OCI-LY7 (cell line): ENCODE data around the gene NRF1. TPM values are rescaled to one million over a fixed set of nuclear protein-coding genes. Genes with fewer than 3 reads are reported as not detected.
"Not testable (repeated sequence)": the region's sequence is repeated elsewhere in the genome, so short reads cannot be mapped to it uniquely, and the experiment has no call there.

Experiments
- BruUV-seq: library from RNA; stranded (reverse); fragments of 400-500 nt; replicated peaks from 2 replicates; lab custom pipeline; 2021; lab: Mats Ljungman, UMichigan
- CTCF ChIA-PET: fragments of 300-600 bp; sonication (Branson Sonifier 250); formaldehyde crosslinking; loops from one replicate; lab custom pipeline; 2022; ENCODE audit warnings: antibody characterized with exemption; ENCODE audit not compliant: unreplicated experiment; lab: Charles Lee
- POLR2A ChIA-PET: fragments of 300-600 bp; sonication (Branson Sonifier 250); formaldehyde crosslinking; loops from one replicate; lab custom pipeline; 2022; ENCODE audit warnings: antibody characterized with exemption; lab: Charles Lee
- DNase-seq: peaks from one replicate; pipeline ENCODE4 v3.0.0-alpha.2; 2015; ENCODE audit warnings: low spot score
- H2AFZ ChIP-seq: fragments of 200-600 bp; sonication (generic), shearing (Covaris generic); 2 replicates; pipeline ENCODE4 v1.6.1; 2014; ENCODE audit warnings: mild to moderate bottlenecking, antibody characterized with exemption, low read length, moderate library complexity
- H3K27ac ChIP-seq: fragments of 200-600 bp; sonication (generic); 2 replicates; pipeline ENCODE4 v1.5.1; 2014; ENCODE audit warnings: mixed run types, low read depth, mild to moderate bottlenecking, moderate library complexity, low read length, inconsistent platforms; ENCODE audit not compliant: poor library complexity, severe bottlenecking
- H3K36me3 ChIP-seq: fragments of 200-600 bp; sonication (generic); 2 replicates; pipeline ENCODE4 v1.6.1; 2014; ENCODE audit warnings: mild to moderate bottlenecking, antibody characterized with exemption, low read length, moderate library complexity, mixed read lengths; ENCODE audit not compliant: insufficient read depth
- H3K4me1 ChIP-seq: fragments of 200-600 bp; sonication (generic); 2 replicates; pipeline ENCODE4 v1.5.1; 2014; ENCODE audit warnings: mild to moderate bottlenecking, low read length; ENCODE audit not compliant: insufficient read depth, poor library complexity, severe bottlenecking
- H3K4me2 ChIP-seq: fragments of 200-600 bp; sonication (generic); 2 replicates; pipeline ENCODE4 v1.6.1; 2014; ENCODE audit warnings: mild to moderate bottlenecking, low read length
- H3K4me3 ChIP-seq: fragments of 200-600 bp; sonication (generic); 2 replicates; pipeline ENCODE4 v1.5.1; 2014; ENCODE audit warnings: mild to moderate bottlenecking, low read depth, low read length; ENCODE audit not compliant: poor library complexity, severe bottlenecking
- H3K79me2 ChIP-seq: fragments of 200-600 bp; sonication (generic); 2 replicates; pipeline ENCODE4 v1.6.1; 2016; ENCODE audit warnings: low read depth, mild to moderate bottlenecking, low read length, moderate library complexity, mixed read lengths; ENCODE audit not compliant: insufficient read depth
- H3K9me2 ChIP-seq: fragments of 200-600 bp; sonication (generic); 2 replicates; pipeline ENCODE4 v1.6.1; 2016; ENCODE audit warnings: mild to moderate bottlenecking, low read length, mixed read lengths; ENCODE audit not compliant: insufficient read depth
- H3K9me3 ChIP-seq: fragments of 200-600 bp; sonication (generic); 2 replicates; pipeline ENCODE4 v1.6.1; 2014; ENCODE audit warnings: mild to moderate bottlenecking, mixed run types, low read length, mixed read lengths
- H4K20me1 ChIP-seq: fragments of 200-600 bp; sonication (generic); 2 replicates; pipeline ENCODE4 v1.6.1; 2014; ENCODE audit warnings: mild to moderate bottlenecking, antibody characterized with exemption, low read length, moderate library complexity, mixed read lengths; ENCODE audit not compliant: insufficient read depth
- EZH2phosphoT487 ChIP-seq: fragments of 200-600 bp; sonication (generic); IDR thresholded peaks from 2 replicates; pipeline ENCODE4 v1.6.1; 2018; ENCODE audit warnings: low read depth, borderline replicate concordance, mild to moderate bottlenecking, mixed run types, antibody characterized with exemption, low read length, moderate library complexity, mixed read lengths
- intact Hi-C: fragments of 100-400 bp; cut with micrococcal nuclease; formaldehyde crosslinking; loops from one replicate; pipeline ENCODE4 v1.10.0; 2022; ENCODE audit not compliant: unreplicated experiment
- total RNA-seq, 2 experiments: library from RNA; depleted of rRNA in 1 of 2; stranded (reverse); fragments of >200 nt in 1 of 2; shearing (Covaris generic) in 1 of 2; gene quantifications; 2 replicates each; pipeline ENCODE4 v1.2.3, GENCODE V29; 2014 to 2022
- TF ChIP-seq, protein P1 (sequence below): fragments of 200-600 bp; sonication (generic); conservative IDR thresholded peaks from 2 replicates; pipeline ENCODE4 v1.5.1; 2014; ENCODE audit warnings: mild to moderate bottlenecking, antibody characterized with exemption, low read length, moderate library complexity, mixed read lengths

The NRF1 gene
- total RNA-seq, 2 experiments from 2014 or later = 26.5 to 26.9 TPM

DNA sequence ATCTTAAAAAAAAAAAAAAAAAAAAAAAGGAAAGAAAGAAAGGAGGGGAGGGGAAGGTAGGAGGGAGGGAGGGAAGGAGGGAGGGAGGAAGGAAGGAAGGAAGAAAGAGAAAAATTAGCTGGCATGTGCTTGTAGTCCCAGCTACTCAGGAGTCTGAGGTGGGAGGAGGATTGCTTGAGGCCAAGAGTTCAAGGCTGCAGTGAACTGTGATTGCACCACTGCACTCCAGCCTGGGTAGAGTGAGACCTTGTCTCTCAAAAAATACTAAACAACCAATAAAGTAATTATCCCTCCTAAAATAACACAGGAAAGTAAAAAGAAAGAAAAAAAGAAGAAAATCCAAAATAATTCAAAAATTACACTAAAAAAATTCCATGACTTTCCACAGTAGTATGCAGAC is 13.8 kb upstream of the NRF1 start:
- no peaks in the 10 kb centered on the region for H3K4me1 ChIP-seq

DNA sequence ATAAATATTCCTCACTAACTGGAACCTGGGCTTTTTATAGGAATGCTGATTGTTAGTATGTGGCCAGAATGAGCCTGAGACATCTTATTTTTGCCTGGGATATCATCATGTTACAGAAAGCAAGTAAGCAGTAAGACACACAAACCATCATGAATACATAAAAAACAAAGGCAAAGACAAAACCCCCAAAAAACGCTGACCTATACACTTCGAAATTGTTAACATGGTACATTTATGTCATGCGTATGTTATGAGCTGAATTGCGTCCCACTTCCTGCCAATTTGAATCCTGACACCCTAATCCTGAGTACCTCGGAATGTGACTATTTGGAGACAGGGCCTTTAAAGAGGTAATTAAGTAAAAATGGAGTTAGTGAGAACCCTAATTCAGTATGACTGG is 12.3 kb upstream of the NRF1 start:
- intact Hi-C loops = no loop called here
- H2AFZ ChIP-seq = no peak overlapping the region
- H3K4me3 ChIP-seq = no peak overlapping the region
- POLR2A ChIA-PET = no interaction called here
- no peaks in the 10 kb centered on the region for H3K9me2 ChIP-seq
- H3K27ac ChIP-seq = no peak overlapping the region
- BruUV-seq = no TSS peak
- no peak overlapping the region for H3K4me2 ChIP-seq
- no peaks in the 10 kb centered on the region for H3K4me1 ChIP-seq
- CTCF ChIA-PET = no interaction called here
- no peak for DNase-seq
- no peaks in the 10 kb centered on the region for H3K79me2 ChIP-seq
- no peaks in the 10 kb centered on the region for H3K36me3 ChIP-seq
- no peaks in the 10 kb centered on the region for H3K9me3 ChIP-seq
- H4K20me1 ChIP-seq = no peaks in the 10 kb centered on the region
- TF ChIP-seq, protein P1, sequence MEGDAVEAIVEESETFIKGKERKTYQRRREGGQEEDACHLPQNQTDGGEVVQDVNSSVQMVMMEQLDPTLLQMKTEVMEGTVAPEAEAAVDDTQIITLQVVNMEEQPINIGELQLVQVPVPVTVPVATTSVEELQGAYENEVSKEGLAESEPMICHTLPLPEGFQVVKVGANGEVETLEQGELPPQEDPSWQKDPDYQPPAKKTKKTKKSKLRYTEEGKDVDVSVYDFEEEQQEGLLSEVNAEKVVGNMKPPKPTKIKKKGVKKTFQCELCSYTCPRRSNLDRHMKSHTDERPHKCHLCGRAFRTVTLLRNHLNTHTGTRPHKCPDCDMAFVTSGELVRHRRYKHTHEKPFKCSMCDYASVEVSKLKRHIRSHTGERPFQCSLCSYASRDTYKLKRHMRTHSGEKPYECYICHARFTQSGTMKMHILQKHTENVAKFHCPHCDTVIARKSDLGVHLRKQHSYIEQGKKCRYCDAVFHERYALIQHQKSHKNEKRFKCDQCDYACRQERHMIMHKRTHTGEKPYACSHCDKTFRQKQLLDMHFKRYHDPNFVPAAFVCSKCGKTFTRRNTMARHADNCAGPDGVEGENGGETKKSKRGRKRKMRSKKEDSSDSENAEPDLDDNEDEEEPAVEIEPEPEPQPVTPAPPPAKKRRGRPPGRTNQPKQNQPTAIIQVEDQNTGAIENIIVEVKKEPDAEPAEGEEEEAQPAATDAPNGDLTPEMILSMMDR = no peak
- no peak for TF ChIP-seq EZH2phosphoT487

More for the DNA sequence above, 13.8 kb upstream of the NRF1 start:
- intact Hi-C loops = no loop called here
- Histone ChIP-seq H3K79me2 (no peaks in the 10 kb centered on the region), H3K4me3 (no peak overlapping the region), H3K27ac (no peak overlapping the region), H3K9me3 (no peaks in the 10 kb centered on the region), H4K20me1 (no peaks in the 10 kb centered on the region), H3K4me2 (no peak overlapping the region), H2AFZ (no peak overlapping the region), H3K36me3 (no peaks in the 10 kb centered on the region), H3K9me2 (no peaks in the 10 kb centered on the region)
- POLR2A ChIA-PET = no interaction called here
- BruUV-seq = no TSS peak
- CTCF ChIA-PET = no interaction called here
- DNase-seq = no peak
- TF ChIP-seq EZH2phosphoT487 = no peak
- TF ChIP-seq, protein P1 = no peak

DNA sequence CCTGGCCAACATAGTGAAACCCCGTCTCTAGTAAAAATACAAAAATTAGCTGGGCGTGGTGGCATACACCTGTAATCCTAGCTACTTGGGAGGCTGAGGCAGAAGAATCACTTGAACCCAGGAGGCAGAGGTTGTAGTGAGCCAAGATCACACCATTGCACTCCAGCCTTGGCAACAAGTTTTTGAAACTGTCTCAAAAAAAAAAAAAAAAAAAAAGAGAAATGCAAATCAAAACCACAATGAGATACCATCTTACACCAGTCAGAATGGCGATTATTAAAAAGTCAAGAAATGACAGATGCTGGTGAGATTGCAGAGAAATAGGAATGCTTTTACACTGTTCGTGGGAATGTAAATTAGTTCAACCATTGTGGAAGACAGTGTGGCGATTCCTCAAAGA is 7.9 kb upstream of the NRF1 start:
- H4K20me1 ChIP-seq, H3K4me3 ChIP-seq, H3K79me2 ChIP-seq, H2AFZ ChIP-seq, H3K4me2 ChIP-seq, H3K9me2 ChIP-seq, DNase-seq, CTCF ChIA-PET, BruUV-seq, intact Hi-C loops, H3K27ac ChIP-seq, H3K9me3 ChIP-seq, H3K4me1 ChIP-seq: not testable (repeated sequence)
- peaks cover 26% of the 10 kb centered on the region; the same call in 1 of the 2 replicates for H3K36me3 ChIP-seq
- POLR2A ChIA-PET = interaction anchor here (1.4 kb wide), 1 partner anchor 40 kb away, joined by 3 read pairs; no protein-coding TSS in a partner anchor

DNA sequence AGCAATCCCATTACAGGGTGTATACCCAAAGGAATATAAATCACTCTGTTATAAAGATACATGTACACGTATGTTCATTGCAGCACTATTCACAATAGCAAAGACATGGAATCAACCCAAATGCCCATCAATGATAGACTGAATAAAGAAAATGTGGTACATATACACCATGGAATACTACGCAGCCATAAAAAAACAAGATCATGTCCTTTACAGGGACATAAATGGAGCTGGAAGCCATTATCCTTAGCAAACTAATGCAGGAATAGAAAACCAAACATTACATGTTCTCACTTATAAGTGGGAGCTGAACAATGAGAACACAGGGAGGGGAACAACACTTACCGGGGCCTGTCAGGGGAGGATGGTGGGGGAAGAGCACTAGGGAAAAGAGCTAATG is 7.5 kb upstream of the NRF1 start:
- H3K4me3 ChIP-seq, H3K9me2 ChIP-seq, H3K27ac ChIP-seq, H3K9me3 ChIP-seq, H3K79me2 ChIP-seq, H3K4me1 ChIP-seq, H4K20me1 ChIP-seq, H2AFZ ChIP-seq, intact Hi-C loops, H3K4me2 ChIP-seq, DNase-seq, BruUV-seq, CTCF ChIA-PET: not testable (repeated sequence)
- POLR2A ChIA-PET = interaction anchor here (1.0 to 1.4 kb wide), 2 partner anchors 13 to 39 kb away, joined by 3 to 5 read pairs; no protein-coding TSS in a partner anchor
- peaks cover 30% of the 10 kb centered on the region for H3K36me3 ChIP-seq
